K562 (cell line): ENCODE measurements around the gene ACTL9. TPM values are rescaled to one million over a fixed set of nuclear protein-coding genes. Genes with fewer than 3 reads are reported as not detected.
A peak's percentile ranks its signal among the peaks of the same experiment; 100 is the strongest.

Source experiments
- ATAC-seq: fragments of 200-7000 bp; cut with Tn5 transposase; 3 replicates; pipeline ENCODE4 v1.9.1; 2020; ENCODE audit warnings: moderate library complexity
- BruUV-seq: library from RNA; stranded (reverse); fragments of 400-500 nt; replicated peaks from 2 replicates; lab custom pipeline; 2021; lab: Mats Ljungman, UMichigan
- CTCF ChIA-PET: fragments of 300-600 bp; formaldehyde crosslinking; extraction: SDS; loops from one replicate; lab custom pipeline; 2021; ENCODE audit warnings: low intra/inter-chr PET ratio; lab: Yijun Ruan, JAX
- POLR2A ChIA-PET: fragments of 300-600, 350-650 bp; sonication (Branson Sonifier 250); formaldehyde crosslinking; extraction: SDS; loops from one replicate; lab custom pipeline; 2021; ENCODE audit warnings: antibody characterized with exemption, inconsistent platforms; lab: Yijun Ruan, JAX
- DNase-seq, 4 experiments: peaks; one replicate each; pipeline versions ENCODE4 v3.0.0 to v3.0.0-alpha.2; 2011 to 2018; ENCODE audit warnings: low spot score in 3 of 4, mixed read lengths in 3 of 4; ENCODE audit errors: extremely low read depth in 1 of 4
- FAIRE-seq: peaks from 2 replicates; lab custom pipeline; 2011; peaks lifted over from hg19 to GRCh38; lab: Jason Lieb, UNC
- H2AFZ ChIP-seq: 2 replicates; pipeline ENCODE4 v1.6.0; 2011; ENCODE audit warnings: low read depth, low read length, control low read depth, inconsistent platforms
- H3K27ac ChIP-seq: fragments of 200-600 bp; 3 replicates; pipeline ENCODE4 v1.8.0; 2011; ENCODE audit warnings: low read depth, mild to moderate bottlenecking, control low read depth, inconsistent platforms, low read length, moderate library complexity, mixed read lengths; ENCODE audit errors: extremely low read depth
- H3K27me3 ChIP-seq, 2 experiments: fragments of 300-600 bp in 1 of 2; 2 replicates in 1 of 2; 3 replicates in 1 of 2; pipeline versions ENCODE4 v1.6.0 to v1.8.0; 2011; ENCODE audit warnings: inconsistent platforms in 2 of 2, low read length in 2 of 2, mild to moderate bottlenecking in 1 of 2, mixed read lengths in 1 of 2, moderate library complexity in 1 of 2; ENCODE audit not compliant: control insufficient read depth in 2 of 2, insufficient read depth in 2 of 2
- H3K36me3 ChIP-seq: fragments of 300-600 bp; 3 replicates; pipeline ENCODE4 v1.8.0; 2011; ENCODE audit warnings: mild to moderate bottlenecking, low read length, inconsistent platforms; ENCODE audit not compliant: control insufficient read depth, insufficient read depth
- H3K4me1 ChIP-seq, 2 experiments: fragments of 200-600 bp in 1 of 2; replicated peaks in 1 of 2; 2 replicates in 1 of 2; 3 replicates in 1 of 2; pipeline versions ENCODE4 v1.5.1 to v1.8.0; 2011; ENCODE audit warnings: inconsistent platforms in 2 of 2, low read length in 2 of 2, mild to moderate bottlenecking in 1 of 2, mixed read lengths in 1 of 2, moderate library complexity in 1 of 2; ENCODE audit not compliant: control insufficient read depth in 2 of 2, insufficient read depth in 2 of 2
- H3K4me2 ChIP-seq: 2 replicates; pipeline ENCODE4 v1.6.1; 2011; ENCODE audit warnings: low read length, control low read depth, inconsistent platforms, mixed read lengths; ENCODE audit not compliant: insufficient read depth
- H3K4me3 ChIP-seq: fragments of 200-600 bp; sonication (generic), shearing (Covaris generic); 2 replicates; pipeline ENCODE4 v1.5.1; 2016; ENCODE audit warnings: control low read depth, inconsistent platforms
- H3K79me2 ChIP-seq: fragments of 200-600 bp; 3 replicates; pipeline ENCODE4 v1.8.0; 2011; ENCODE audit warnings: low read length, inconsistent platforms; ENCODE audit not compliant: control insufficient read depth, insufficient read depth
- H3K9ac ChIP-seq, 2 experiments: 2 replicates each; pipeline versions ENCODE4 v1.6.0 to v1.6.1; 2011; ENCODE audit warnings: low read depth in 2 of 2, low read length in 2 of 2, control low read depth in 1 of 2, inconsistent platforms in 1 of 2, mild to moderate bottlenecking in 1 of 2, mixed read lengths in 1 of 2; ENCODE audit not compliant: insufficient read depth in 1 of 2
- H3K9me1 ChIP-seq: one replicate; pipeline ENCODE4 v1.6.0; 2011; ENCODE audit warnings: inconsistent platforms, mild to moderate bottlenecking, low read length, moderate library complexity; ENCODE audit not compliant: control insufficient read depth, insufficient read depth
- H3K9me3 ChIP-seq: replicated peaks from 2 replicates; pipeline ENCODE4 v1.5.1; 2011; ENCODE audit warnings: low read depth, low read length, inconsistent platforms; ENCODE audit not compliant: control insufficient read depth, insufficient read depth
- H4K20me1 ChIP-seq: replicated peaks from 2 replicates; pipeline ENCODE4 v1.6.1; 2011; ENCODE audit warnings: low read length, inconsistent platforms, mixed read lengths; ENCODE audit not compliant: control insufficient read depth, insufficient read depth
- CSDE1 ChIP-seq, 2 experiments: fragments of 450-650 bp; IDR thresholded peaks; 2 replicates each; pipeline ENCODE4 v1.6.1; 2016; ENCODE audit warnings: mild to moderate bottlenecking in 1 of 2
- DEAF1 ChIP-seq: fragments of 450-650 bp; formaldehyde crosslinking; IDR thresholded peaks from 2 replicates; pipeline ENCODE4 v1.4.0; 2020; ENCODE audit warnings: mild to moderate bottlenecking, moderate library complexity
- FOXP4 ChIP-seq: sonication (generic); formaldehyde crosslinking; IDR thresholded peaks from 2 replicates; pipeline ENCODE4 v1.8.0; 2022; ENCODE audit warnings: mild to moderate bottlenecking, missing genetic modification reagents, borderline replicate concordance
- HBP1 ChIP-seq: fragments of 450-650 bp; formaldehyde crosslinking; IDR thresholded peaks from 2 replicates; pipeline ENCODE4 v1.4.0; 2022; ENCODE audit warnings: missing genetic modification characterization
- JUND ChIP-seq, 2 experiments: IDR thresholded peaks; 2 replicates in 1 of 2; 3 replicates in 1 of 2; pipeline ENCODE4 v1.6.1; 2011; ENCODE audit warnings: borderline replicate concordance in 2 of 2, low read depth in 2 of 2, low read length in 2 of 2, improper control_type of control experiment in 1 of 2, missing biosample characterization in 1 of 2, missing genetic modification characterization in 1 of 2, missing genetic modification reagents in 1 of 2
- MEIS2 ChIP-seq: fragments of 450-650 bp; IDR thresholded peaks from 2 replicates; pipeline ENCODE4 v1.6.1; 2014; ENCODE audit warnings: mild to moderate bottlenecking; ENCODE audit not compliant: partially characterized antibody
- MTF1 ChIP-seq: fragments of 250-450 bp; sonication (Bioruptor Pico); IDR thresholded peaks from 2 replicates; pipeline ENCODE4 v1.9.0; 2021; ENCODE audit warnings: moderate library complexity, mild to moderate bottlenecking, inconsistent platforms, borderline replicate concordance
- SLC30A9 ChIP-seq: fragments of 250-450 bp; sonication (Bioruptor Pico); IDR thresholded peaks from 2 replicates; pipeline ENCODE4 v1.8.0; 2022; ENCODE audit warnings: mild to moderate bottlenecking, moderate library complexity
- SPI1 ChIP-seq: IDR thresholded peaks from 2 replicates; pipeline ENCODE4 v1.6.1; 2011; ENCODE audit warnings: low read depth, low read length, control low read depth, borderline replicate concordance
- TGIF2 ChIP-seq: sonication (generic); formaldehyde crosslinking; IDR thresholded peaks from 2 replicates; pipeline ENCODE4 v1.8.1; 2022; ENCODE audit warnings: mild to moderate bottlenecking, missing genetic modification reagents, moderate library complexity
- ZNF311 ChIP-seq: fragments of 250-450 bp; sonication (Bioruptor Pico); IDR thresholded peaks from 2 replicates; pipeline ENCODE4 v1.4.0; 2020; ENCODE audit warnings: mild to moderate bottlenecking, moderate library complexity
- ZNF592 ChIP-seq: fragments of 450-650 bp; IDR thresholded peaks from 2 replicates; pipeline ENCODE4 v1.6.1; 2017; ENCODE audit warnings: antibody characterized with exemption, mild to moderate bottlenecking
- WGBS: fragments of 100-300 bp; shearing (Covaris generic); methylation state at CpG from one replicate; pipeline ENCODE4 v1.1.6; 2016; ENCODE audit warnings: low coverage, mixed read lengths; ENCODE audit not compliant: insufficient coverage; ENCODE audit errors: missing lambda C conversion rate; 5-methylcytosine and 5-hydroxymethylcytosine counted together
- in situ Hi-C: fragments of 300-500 bp; cut with MboI; formaldehyde crosslinking; loops from 4 replicates; pipeline ENCODE4 v1.15.0; 2018; ENCODE audit warnings: inconsistent platforms, mixed read lengths
- intact Hi-C: fragments of 100-400 bp; cut with micrococcal nuclease; formaldehyde crosslinking; loops from 2 replicates; pipeline ENCODE4 v1.14.2; 2022
- polyA plus RNA-seq, 8 experiments: library from polyadenylated mRNA; depleted of rRNA in 4 of 8; stranded (reverse) in 5 of 8; unstranded in 3 of 8; fragments of >200 nt; fragmentation: Nextera tagmentation in 2 of 8; fragmentation: Illumina TruSeq in 1 of 8; extraction: Ambion mirVana in 2 of 8; extraction: Trizol in 1 of 8; gene quantifications; 2 replicates each; pipeline versions ENCODE4 v1.2.1 to v1.2.3, GENCODE V29; 2011 to 2014; ENCODE audit warnings: inconsistent platforms in 1 of 8, missing spikeins in 1 of 8
- total RNA-seq, 7 experiments: library from RNA; depleted of rRNA in 6 of 7; stranded (reverse); fragments of >200 nt in 6 of 7; fragmentation: Illumina TruSeq in 2 of 7; extraction: Trizol in 2 of 7; gene quantifications; 2 replicates each; pipeline versions ENCODE4 v1.2.1 to v1.2.3, GENCODE V29; 2011 to 2021; ENCODE audit warnings: low replicate concordance in 1 of 7

Gene ACTL9
- total and polyA plus RNA-seq, 9 of the 15 experiments (the other 6 are each of a cell fraction or from before 2014, with no cell fraction given) = not detected

GRCh38 chr19:8666814-8667405 is 31.7 kb downstream of the ACTL9 start:
- CTCF ChIA-PET = no interaction called here
- no peak overlapping the region for H2AFZ ChIP-seq
- ATAC-seq (no peak), DNase-seq (no peak), FAIRE-seq (no peak)
- no peaks in the 10 kb centered on the region for H3K9me3 ChIP-seq
- no TSS peak for BruUV-seq
- 3% methylated on average over 8 of the region's 9 CpGs for WGBS
- H3K27ac ChIP-seq = no peak overlapping the region
- no peaks in the 10 kb centered on the region for H3K36me3 ChIP-seq
- peaks cover 0 to 4% of the 10 kb centered on the region in 2 experiments; a peak in 1 of 5 replicates for H3K27me3 ChIP-seq
- H3K9ac ChIP-seq = no peak overlapping the region
- no peak overlapping the region for H3K4me3 ChIP-seq
- H3K9me1 ChIP-seq = no peaks in the 10 kb centered on the region
- H3K4me1 ChIP-seq = peaks cover 2 to 7% of the 10 kb centered on the region in 2 experiments; a peak in 2 of 5 replicates
- H3K79me2 ChIP-seq = no peaks in the 10 kb centered on the region
- H3K4me2 ChIP-seq = no peak overlapping the region
- H4K20me1 ChIP-seq = 0 out of 2 replicates have a peak, but pooled peaks cover 3% of the 10 kb centered on the region
- intact Hi-C loops = no loop called here
- POLR2A ChIA-PET = no interaction called here
- in situ Hi-C loops = no loop called here
- TF ChIP-seq CSDE1 (IDR thresholded peaks at IDR 0.05) (no peak), SPI1 (no peak), FOXP4 (CRISPR knock-in tag) (no peak), HBP1 (CRISPR knock-in tag) (no peak), SLC30A9 (CRISPR knock-in tag) (no peak), MTF1 (CRISPR knock-in tag) (no peak), TGIF2 (CRISPR knock-in tag) (no peak), ZNF592 (no peak), DEAF1 (CRISPR knock-in tag) (no peak), MEIS2 (no peak), JUND (IDR thresholded peaks at IDR 0.05; ENCODE audit: borderline replicate concordance, low read depth, low read length) (no peak), JUND (tag; IDR thresholded peaks at IDR 0.05; ENCODE audit: borderline replicate concordance, low read depth, low read length) (no peak), ZNF311 (peak; percentile 86; the same call in 1 of the 2 replicates)
